HAP-1 (cell line): Measurements from ENCODE around the gene MEIS3.
"Not testable (repeated sequence)": the region's sequence is repeated elsewhere in the genome, so short reads cannot be mapped to it uniquely, and the experiment has no call there.

Experiments
- DNase-seq, 2 experiments: peaks; one replicate each; pipeline ENCODE4 v3.0.0-alpha.2; 2016 to 2020; ENCODE audit warnings: low spot score in 2 of 2
- H3K27me3 ChIP-seq: fragments of 250-450 bp; sonication (Bioruptor Pico); 2 replicates; pipeline ENCODE4 v1.5.1; 2020; ENCODE audit warnings: low read depth, mild to moderate bottlenecking, moderate library complexity
- H3K36me3 ChIP-seq: fragments of 250-450 bp; sonication (Bioruptor Pico); replicated peaks from 2 replicates; pipeline ENCODE4 v1.5.1; 2020; ENCODE audit warnings: mild to moderate bottlenecking
- H3K4me1 ChIP-seq: fragments of 250-450 bp; sonication (Bioruptor Pico); 2 replicates; pipeline ENCODE4 v1.5.1; 2020; ENCODE audit warnings: mild to moderate bottlenecking
- H3K4me3 ChIP-seq: fragments of 250-450 bp; sonication (Bioruptor Pico); 2 replicates; pipeline ENCODE4 v1.5.1; 2020; ENCODE audit warnings: mild to moderate bottlenecking, moderate library complexity
- H3K9me3 ChIP-seq: fragments of 250-450 bp; sonication (Bioruptor Pico); 2 replicates; pipeline ENCODE4 v1.5.1; 2020; ENCODE audit warnings: mild to moderate bottlenecking, moderate library complexity
- in situ Hi-C: fragments of 300-500 bp; cut with MboI; formaldehyde crosslinking; loops from 3 replicates; pipeline ENCODE4 v1.14.3; 2020; ENCODE audit warnings: low sequenced_read_pairs, inconsistent platforms, mixed read lengths

Gene MEIS3

DNA sequence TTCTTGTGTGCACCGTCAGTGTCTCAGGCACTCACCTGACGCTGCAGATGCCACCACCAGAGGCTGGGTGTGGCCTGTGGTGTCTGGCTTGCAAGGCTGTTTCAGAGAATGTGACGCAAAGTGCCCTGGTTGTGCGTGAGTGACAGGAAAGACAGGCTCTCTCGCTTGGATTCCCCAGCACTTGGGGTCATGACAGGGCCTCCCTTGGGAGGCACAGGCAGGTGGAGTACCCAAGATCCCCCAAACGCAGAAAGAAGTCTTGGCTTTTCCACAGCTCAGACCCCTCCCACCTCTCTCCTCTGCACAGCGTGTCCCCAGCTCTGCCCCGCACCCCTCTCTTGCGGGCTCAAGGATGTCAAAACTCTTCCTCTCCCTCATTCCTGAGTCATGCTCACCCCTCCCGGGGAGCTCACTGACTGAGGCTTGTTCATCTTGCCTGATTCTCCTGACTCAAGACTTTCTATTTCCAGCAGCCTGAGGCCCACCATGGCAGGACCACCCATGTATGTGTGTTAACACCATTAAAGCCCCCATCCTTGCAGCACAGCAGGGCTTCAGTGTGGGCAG, 49.2 kb downstream of the MEIS3 start:
- in situ Hi-C loops: no loop called here
- no peak for DNase-seq
- Histone ChIP-seq H3K4me3 (no peak overlapping the region), H3K9me3 (no peaks in the 10 kb centered on the region), H3K36me3 (peaks cover 73% of the 10 kb centered on the region), H3K4me1 (no peaks in the 10 kb centered on the region), H3K27me3 (no peaks in the 10 kb centered on the region)

GRCh38 chr19:47365455-47365854, 53.9 kb downstream of the MEIS3 start:
- H3K27me3 ChIP-seq, H3K4me1 ChIP-seq, in situ Hi-C loops, DNase-seq, H3K9me3 ChIP-seq, H3K4me3 ChIP-seq: not testable (repeated sequence)
- peaks cover 74% of the 10 kb centered on the region for H3K36me3 ChIP-seq

GRCh38 chr19:47363758-47364531, 55.4 kb downstream of the MEIS3 start:
- peaks cover 73% of the 10 kb centered on the region for H3K36me3 ChIP-seq
- DNase-seq: peak in 1 of 2 experiments; percentile 41
- H3K27me3 ChIP-seq: no peaks in the 10 kb centered on the region
- in situ Hi-C loops: no loop called here
- no peak overlapping the region for H3K4me3 ChIP-seq
- H3K4me1 ChIP-seq: no peaks in the 10 kb centered on the region
- H3K9me3 ChIP-seq: no peaks in the 10 kb centered on the region

GRCh38 chr19:47362321-47362720, 57.0 kb downstream of the MEIS3 start:
- no peaks in the 10 kb centered on the region for H3K27me3 ChIP-seq
- in situ Hi-C loops: no loop called here
- H3K36me3 ChIP-seq: peaks cover 85% of the 10 kb centered on the region
- H3K4me3 ChIP-seq: no peak overlapping the region
- DNase-seq: no peak
- H3K4me1 ChIP-seq: no peaks in the 10 kb centered on the region
- H3K9me3 ChIP-seq: no peaks in the 10 kb centered on the region

- in situ Hi-C loops: no loop called here
- H3K27me3 ChIP-seq: no peaks in the 10 kb centered on the region
- no peak overlapping the region for H3K4me3 ChIP-seq
- no peak for DNase-seq
- H3K9me3 ChIP-seq: no peaks in the 10 kb centered on the region
- H3K36me3 ChIP-seq: peaks cover 90% of the 10 kb centered on the region
- H3K4me1 ChIP-seq: no peaks in the 10 kb centered on the region
Measured at GRCh38 chr19:47358936-47359335, 60.4 kb downstream of the MEIS3 start.

DNA sequence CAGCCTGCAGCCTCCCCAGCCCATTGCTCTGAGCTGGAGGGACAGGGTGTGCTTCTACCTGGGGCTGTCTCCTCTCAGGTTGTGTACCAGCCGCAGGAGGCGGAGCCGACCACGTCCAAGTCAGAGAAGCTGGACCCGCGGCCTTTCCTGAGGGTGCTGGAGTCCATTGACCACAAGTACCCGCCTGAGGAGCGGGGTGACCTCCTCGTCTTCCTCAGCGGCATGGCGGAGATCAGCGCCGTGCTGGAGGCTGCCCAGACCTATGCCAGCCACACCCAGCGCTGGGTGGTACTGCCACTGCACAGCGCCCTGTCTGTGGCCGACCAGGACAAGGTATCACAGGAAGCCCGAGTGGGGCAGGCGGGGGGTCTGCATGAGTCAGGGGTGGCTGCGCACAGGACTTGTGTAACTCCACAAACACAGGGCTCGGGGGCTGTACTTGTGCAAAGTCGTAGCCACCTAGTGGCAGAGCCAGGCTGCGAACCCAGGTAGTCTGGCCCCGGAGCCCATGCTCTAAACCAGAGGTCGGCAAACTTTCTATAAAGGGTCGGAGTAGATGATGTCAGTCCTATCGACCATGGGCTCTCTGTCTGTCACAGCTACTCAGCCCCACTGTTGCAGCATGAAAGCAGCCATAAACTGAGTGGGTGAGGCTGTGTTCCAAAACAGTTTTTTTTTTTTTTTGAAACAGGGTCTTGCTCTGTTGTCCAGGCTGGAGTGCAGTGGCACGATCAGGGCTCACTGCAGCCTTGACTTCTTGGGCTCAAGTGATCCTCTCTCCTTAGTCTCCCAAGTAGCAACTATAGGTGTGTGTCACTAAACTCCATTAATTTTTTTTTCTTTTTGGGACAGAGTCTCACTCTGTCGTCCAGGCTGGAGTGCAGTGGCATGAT, 61.3 kb downstream of the MEIS3 start:
- Histone ChIP-seq H3K4me3 (no peak overlapping the region), H3K27me3 (no peaks in the 10 kb centered on the region), H3K9me3 (no peaks in the 10 kb centered on the region), H3K36me3 (peaks cover 93% of the 10 kb centered on the region), H3K4me1 (no peaks in the 10 kb centered on the region)
- in situ Hi-C loops: no loop called here
- peak in 1 of 2 experiments; percentile 36 for DNase-seq

DNA sequence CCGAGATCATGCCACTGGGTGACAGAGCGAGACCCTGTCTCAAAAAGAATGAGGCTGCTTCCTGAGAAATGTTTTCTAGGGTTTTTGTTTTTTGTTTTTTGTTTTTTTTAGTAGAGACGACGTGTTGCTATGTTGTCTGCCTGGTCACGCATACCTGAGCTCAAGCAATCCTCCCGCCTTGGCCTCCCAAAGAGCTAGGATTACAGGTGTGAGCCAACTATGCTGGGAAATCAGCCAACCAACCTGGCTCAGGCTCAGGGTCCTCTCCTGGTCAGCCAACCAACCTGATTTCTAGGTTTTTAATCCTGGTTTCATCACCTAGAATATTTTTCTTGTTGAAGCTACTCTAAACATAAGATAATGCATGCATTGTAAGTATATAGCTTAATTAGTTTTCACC, 62.4 kb downstream of the MEIS3 start:
- Histone ChIP-seq H3K36me3 (peaks cover 96% of the 10 kb centered on the region), H3K27me3 (no peaks in the 10 kb centered on the region), H3K4me3 (no peak overlapping the region), H3K9me3 (no peaks in the 10 kb centered on the region), H3K4me1 (no peaks in the 10 kb centered on the region)
- no peak for DNase-seq
- in situ Hi-C loops: no loop called here

DNA sequence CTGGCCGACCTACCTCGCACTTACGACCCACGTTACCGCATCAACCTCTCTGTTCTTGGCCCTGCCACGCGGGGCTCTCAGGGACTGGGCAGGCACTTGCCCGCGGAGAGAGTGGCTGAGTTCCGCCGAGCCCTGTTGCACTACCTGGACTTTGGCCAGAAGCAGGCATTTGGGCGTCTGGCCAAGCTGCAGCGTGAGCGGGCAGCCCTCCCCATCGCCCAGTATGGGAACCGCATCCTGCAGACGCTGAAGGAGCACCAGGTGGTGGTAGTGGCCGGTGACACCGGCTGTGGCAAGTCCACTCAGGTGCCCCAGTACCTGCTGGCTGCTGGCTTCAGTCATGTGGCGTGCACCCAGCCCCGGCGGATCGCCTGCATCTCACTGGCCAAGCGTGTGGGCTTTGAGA, 66.0 kb downstream of the MEIS3 start:
- no peak for DNase-seq
- H3K9me3 ChIP-seq: no peaks in the 10 kb centered on the region
- no peaks in the 10 kb centered on the region for H3K27me3 ChIP-seq
- peaks cover 8% of the 10 kb centered on the region for H3K4me1 ChIP-seq
- H3K4me3 ChIP-seq: no peak overlapping the region
- in situ Hi-C loops: no loop called here
- H3K36me3 ChIP-seq: peaks cover 65% of the 10 kb centered on the region
